GM20431 (cell line): ENCODE results near the gene STING1.
"Not testable (repeated sequence)": the region's sequence is repeated elsewhere in the genome, so short reads cannot be mapped to it uniquely, and the experiment has no call there.

ENCODE experiments used
- in situ Hi-C: fragments of 300-500 bp; cut with MseI, MboI; formaldehyde crosslinking; loops from one replicate; pipeline ENCODE4 v1.15.0; 2020; ENCODE audit warnings: low sequenced_read_pairs; ENCODE audit not compliant: unreplicated experiment

STING1 gene

GRCh38 chr5:139482050-139482889 lies at the start of gene STING1:
Gene STING1, minus strand, starts transcription at chr5:139482758. Its CDS starts 1,054 bp downstream, at chr5:139481704.
- in situ Hi-C loops, result no loop called here

GRCh38 chr5:139531772-139532169 lies 49.2 kb upstream of the STING1 start:
- in situ Hi-C loops, result no loop called here

- in situ Hi-C loops, result not testable (repeated sequence)
Measured at GRCh38 chr5:139530079-139530478, 47.5 kb upstream of the STING1 start.

GRCh38 chr5:139528695-139529094 lies 46.1 kb upstream of the STING1 start:
- in situ Hi-C loops, result not testable (repeated sequence)

GRCh38 chr5:139527896-139528467 lies 45.4 kb upstream of the STING1 start:
- in situ Hi-C loops, result not testable (repeated sequence)

GRCh38 chr5:139527090-139527470 lies 44.5 kb upstream of the STING1 start:
- in situ Hi-C loops, result not testable (repeated sequence)

- in situ Hi-C loops, result not testable (repeated sequence)
Measured at GRCh38 chr5:139526309-139527089, 43.9 kb upstream of the STING1 start.

GRCh38 chr5:139525586-139526308 lies 43.2 kb upstream of the STING1 start:
- in situ Hi-C loops, result not testable (repeated sequence)

GRCh38 chr5:139524940-139525585 lies 42.5 kb upstream of the STING1 start:
- in situ Hi-C loops, result no loop called here

GRCh38 chr5:139524446-139524845 lies 41.9 kb upstream of the STING1 start:
- in situ Hi-C loops, result no loop called here

- in situ Hi-C loops, result no loop called here
Measured at GRCh38 chr5:139523635-139524445, 41.3 kb upstream of the STING1 start.

GRCh38 chr5:139517683-139518564 lies 35.4 kb upstream of the STING1 start:
- in situ Hi-C loops, result no loop called here

- in situ Hi-C loops, result loop anchor here (5.0 kb wide), 1 partner anchor 87 kb away; no protein-coding TSS in a partner anchor
Measured at GRCh38 chr5:139514486-139514856, 31.9 kb upstream of the STING1 start.

GRCh38 chr5:139513852-139514485 lies 31.4 kb upstream of the STING1 start:
- in situ Hi-C loops, result loop anchor here (5.0 kb wide), 1 partner anchor 87 kb away; no protein-coding TSS in a partner anchor

- in situ Hi-C loops, result loop anchor here (5.0 kb wide), 1 partner anchor 86 kb away; no protein-coding TSS in a partner anchor
Measured at GRCh38 chr5:139513434-139513833, 30.9 kb upstream of the STING1 start.

- in situ Hi-C loops, result loop anchor here (5.0 kb wide), 1 partner anchor 86 kb away; no protein-coding TSS in a partner anchor
Measured at GRCh38 chr5:139512786-139513390, 30.3 kb upstream of the STING1 start.

- in situ Hi-C loops, result not testable (repeated sequence)
Measured at GRCh38 chr5:139504722-139505121, 22.2 kb upstream of the STING1 start.
